Vagina (tissue), 2 donors: Measurements from ENCODE around the gene CCDC69. TPM values are rescaled to one million over a fixed set of nuclear protein-coding genes. Genes with fewer than 3 reads are reported as not detected.
A peak's percentile ranks its signal among the peaks of the same experiment; 100 is the strongest.

Source experiments
- DNase-seq, 2 donors: peaks; one replicate each; pipeline ENCODE4 v3.0.0-alpha.2; 2017; ENCODE audit errors: extremely low spot score in 2 of 2
- H3K27ac ChIP-seq: fragments of 200-600 bp; sonication (generic); one replicate; pipeline ENCODE4 v1.5.1; 2019
- H3K27me3 ChIP-seq: fragments of 200-600 bp; sonication (generic); one replicate; pipeline ENCODE4 v1.5.1; 2019
- H3K36me3 ChIP-seq, 2 donors: fragments of 200-600 bp; sonication (generic); one replicate each; pipeline ENCODE4 v1.5.1; 2017 to 2019
- H3K4me1 ChIP-seq: fragments of 200-600 bp; sonication (generic); one replicate; pipeline ENCODE4 v1.5.1; 2019
- H3K4me3 ChIP-seq, 2 donors: fragments of 200-600 bp; sonication (generic); 1 replicate in 1 of 2; 2 replicates in 1 of 2; pipeline ENCODE4 v1.5.1; 2016 to 2019
- H3K9me3 ChIP-seq: fragments of 200-600 bp; sonication (generic); one replicate; pipeline ENCODE4 v1.5.1; 2019
- POLR2A ChIP-seq, 2 donors: fragments of 450-650 bp; IDR thresholded peaks; one replicate each; pipeline ENCODE4 v1.6.1; 2017; ENCODE audit warnings: antibody characterized with exemption in 2 of 2, mild to moderate bottlenecking in 2 of 2, moderate library complexity in 2 of 2
- POLR2AphosphoS5 ChIP-seq, 2 donors: sonication (generic); formaldehyde crosslinking; IDR thresholded peaks; one replicate each; pipeline ENCODE4 v1.9.0; 2017; ENCODE audit warnings: antibody characterized with exemption in 2 of 2, mild to moderate bottlenecking in 2 of 2, low read depth in 1 of 2; ENCODE audit not compliant: insufficient read depth in 1 of 2
- intact Hi-C: fragments of 100-400 bp; cut with DNase I; formaldehyde crosslinking; loops from one replicate; pipeline ENCODE4 v1.15.1; 2023
- total RNA-seq: library from RNA; depleted of rRNA; stranded (reverse); fragments of >200 nt; gene quantifications from one replicate; pipeline ENCODE4 v1.2.3, GENCODE V29; 2016
- TF ChIP-seq, protein P1 (sequence below), 3 experiments: fragments of 450-650 bp in 2 of 3; fragments of 200-600 bp in 1 of 3; sonication (generic) in 1 of 3; IDR thresholded peaks; one replicate each; pipeline ENCODE4 v1.5.1; 2017 to 2019; ENCODE audit warnings: antibody characterized with exemption in 3 of 3, mild to moderate bottlenecking in 2 of 3, moderate library complexity in 2 of 3

Gene CCDC69
- total RNA-seq, 1 donor from 2014 or later, result 84.5 TPM

DNA sequence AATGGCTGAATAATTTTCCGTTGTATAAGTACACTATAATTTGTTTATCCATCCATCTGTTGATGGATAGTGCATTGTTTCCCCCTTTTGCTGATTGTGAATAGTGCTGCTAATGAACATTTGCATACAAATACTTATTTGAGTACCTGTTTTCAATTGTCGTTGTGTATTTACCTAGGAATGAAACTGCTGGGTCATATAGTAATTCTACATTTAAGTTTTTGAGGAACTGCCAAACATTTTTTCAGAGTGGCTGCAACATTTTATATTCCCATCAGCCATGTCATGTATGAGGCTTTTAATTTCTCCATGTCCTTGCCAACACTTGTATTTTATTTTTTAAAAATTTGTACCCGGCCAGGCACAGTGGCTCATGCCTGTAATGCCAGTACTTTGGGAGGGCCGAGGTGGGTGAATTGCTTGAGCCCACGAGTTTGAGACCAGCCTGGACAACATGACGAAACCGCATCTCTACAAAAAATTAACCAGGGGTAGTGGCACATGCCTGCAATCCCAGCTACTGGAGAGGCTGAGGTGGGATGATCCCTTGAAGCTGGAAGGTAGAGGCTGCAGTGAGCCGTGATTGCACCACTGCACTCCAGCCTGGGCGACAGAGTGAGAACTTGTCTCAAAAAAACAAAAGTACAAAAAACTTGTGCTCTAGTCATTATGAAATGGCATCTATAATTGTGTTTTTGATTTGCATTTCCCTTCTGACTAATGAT lies 64.1 kb downstream of the CCDC69 start:
- no peak for TF ChIP-seq POLR2A (IDR thresholded peaks at IDR 0.05)
- no peak for DNase-seq
- Histone ChIP-seq H3K4me3 (no peak overlapping the region), H3K36me3 (no peaks in the 10 kb centered on the region), H3K9me3 (no peaks in the 10 kb centered on the region), H3K27me3 (no peaks in the 10 kb centered on the region), H3K27ac (no peak overlapping the region), H3K4me1 (peaks cover 31% of the 10 kb centered on the region)
- intact Hi-C loops, result loop anchor here (5.0 kb wide), 1 partner anchor 33 kb away; no protein-coding TSS in a partner anchor

- H3K36me3 ChIP-seq, result no peaks in the 10 kb centered on the region
- no peaks in the 10 kb centered on the region for H3K27me3 ChIP-seq
- DNase-seq, result no peak
- H3K27ac ChIP-seq, result peak overlapping the region; percentile 90
- TF ChIP-seq POLR2AphosphoS5 (IDR thresholded peaks at IDR 0.05; ENCODE audit: insufficient read depth in 1 of 2, low read depth in 1 of 2), result no peak
- TF ChIP-seq, protein P1, sequence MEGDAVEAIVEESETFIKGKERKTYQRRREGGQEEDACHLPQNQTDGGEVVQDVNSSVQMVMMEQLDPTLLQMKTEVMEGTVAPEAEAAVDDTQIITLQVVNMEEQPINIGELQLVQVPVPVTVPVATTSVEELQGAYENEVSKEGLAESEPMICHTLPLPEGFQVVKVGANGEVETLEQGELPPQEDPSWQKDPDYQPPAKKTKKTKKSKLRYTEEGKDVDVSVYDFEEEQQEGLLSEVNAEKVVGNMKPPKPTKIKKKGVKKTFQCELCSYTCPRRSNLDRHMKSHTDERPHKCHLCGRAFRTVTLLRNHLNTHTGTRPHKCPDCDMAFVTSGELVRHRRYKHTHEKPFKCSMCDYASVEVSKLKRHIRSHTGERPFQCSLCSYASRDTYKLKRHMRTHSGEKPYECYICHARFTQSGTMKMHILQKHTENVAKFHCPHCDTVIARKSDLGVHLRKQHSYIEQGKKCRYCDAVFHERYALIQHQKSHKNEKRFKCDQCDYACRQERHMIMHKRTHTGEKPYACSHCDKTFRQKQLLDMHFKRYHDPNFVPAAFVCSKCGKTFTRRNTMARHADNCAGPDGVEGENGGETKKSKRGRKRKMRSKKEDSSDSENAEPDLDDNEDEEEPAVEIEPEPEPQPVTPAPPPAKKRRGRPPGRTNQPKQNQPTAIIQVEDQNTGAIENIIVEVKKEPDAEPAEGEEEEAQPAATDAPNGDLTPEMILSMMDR (IDR thresholded peaks at IDR 0.05), result no peak
- TF ChIP-seq POLR2A (IDR thresholded peaks at IDR 0.05), result no peak
- peaks cover 42% of the 10 kb centered on the region for H3K4me1 ChIP-seq
- no peaks in the 10 kb centered on the region for H3K9me3 ChIP-seq
- intact Hi-C loops, result no loop called here
- H3K4me3 ChIP-seq, result peak overlapping the region; percentile 71 to 80
Measured at GRCh38 chr5:151158287-151158661, 65.6 kb downstream of the CCDC69 start.

GRCh38 chr5:151157426-151158286 lies 66.2 kb downstream of the CCDC69 start, which contains the start of gene ANXA6:
ANXA6 (minus strand) TSS chr5:151157779; CDS start chr5:151147901, 9,878 bp downstream.
- no peak for DNase-seq
- Histone ChIP-seq H3K36me3 (no peaks in the 10 kb centered on the region), H3K27ac (peak within 1 kb of the TSS; percentile 90), H3K4me1 (peaks cover 43% of the 10 kb centered on the region), H3K9me3 (no peaks in the 10 kb centered on the region), H3K27me3 (no peaks in the 10 kb centered on the region), H3K4me3 (peak within 1 kb of the TSS; percentile 71 to 80)
- intact Hi-C loops, result no loop called here
- peak; percentile 50 to 92 for TF ChIP-seq POLR2AphosphoS5 (IDR thresholded peaks at IDR 0.05; ENCODE audit: insufficient read depth in 1 of 2, low read depth in 1 of 2)
- TF ChIP-seq POLR2A (IDR thresholded peaks at IDR 0.05), result peak in 1 of 2 donors; percentile 49
- TF ChIP-seq, protein P1 (IDR thresholded peaks at IDR 0.05), result no peak

GRCh38 chr5:151156507-151157420 lies 67.1 kb downstream of the CCDC69 start:
- Histone ChIP-seq H3K27me3 (no peaks in the 10 kb centered on the region), H3K36me3 (no peaks in the 10 kb centered on the region), H3K4me1 (peaks cover 51% of the 10 kb centered on the region), H3K9me3 (no peaks in the 10 kb centered on the region), H3K4me3 (peak overlapping the region; percentile 71 to 80), H3K27ac (peak overlapping the region; percentile 90)
- no peak for DNase-seq
- TF ChIP-seq POLR2AphosphoS5 (IDR thresholded peaks at IDR 0.05; ENCODE audit: insufficient read depth in 1 of 2, low read depth in 1 of 2), result no peak
- no peak for TF ChIP-seq POLR2A (IDR thresholded peaks at IDR 0.05)
- TF ChIP-seq, protein P1 (IDR thresholded peaks at IDR 0.05), result no peak
- intact Hi-C loops, result no loop called here
